ENCODE data around the gene GOPC. TPM values are rescaled to one million over a fixed set of nuclear protein-coding genes. Genes with fewer than 3 reads are reported as not detected.
"Not testable (repeated sequence)": the region's sequence is repeated elsewhere in the genome, so short reads cannot be mapped to it uniquely, and the experiment has no call there.

The GOPC gene
- total and polyA plus RNA-seq, 3 experiments from 2014 or later: 15.5 to 22.0 (median 21.2) TPM

GRCh38 chr6:117531346-117531745 lies 71.0 kb downstream of the GOPC start:
- H3K9me3 ChIP-seq (ENCODE audit: low read length): no peaks in the 10 kb centered on the region
- POLR2A ChIA-PET: no interaction called here

GRCh38 chr6:117530467-117531242 lies 71.7 kb downstream of the GOPC start:
- Histone ChIP-seq H3K27ac (ENCODE audit: low read depth, low read length) (no peak overlapping the region), H3K4me1 (ENCODE audit: insufficient read depth, low read length) (no peaks in the 10 kb centered on the region), H3K4me3 (ENCODE audit: low read length) (no peak overlapping the region), H3K36me3 (ENCODE audit: insufficient read depth, low read length) (no peaks in the 10 kb centered on the region), H3K27me3 (ENCODE audit: insufficient read depth, low read length, poor library complexity, severe bottlenecking) (no peaks in the 10 kb centered on the region), H3K9me3 (ENCODE audit: low read length) (no peaks in the 10 kb centered on the region)
- H3K27ac Mint-ChIP-seq: no peak overlapping the region
- H3K9me3 Mint-ChIP-seq: no peaks in the 10 kb centered on the region
- POLR2A ChIA-PET: no interaction called here
- DNase-seq: no peak
- peaks cover 0 to 13% of the 10 kb centered on the region in 2 donors for H3K27me3 Mint-ChIP-seq
- no peak overlapping the region for H3K4me3 Mint-ChIP-seq
- H3K4me1 Mint-ChIP-seq: no peaks in the 10 kb centered on the region
- CTCF ChIA-PET: no interaction called here
- H3K36me3 Mint-ChIP-seq: peaks cover 0 to 2% (median 0%) of the 10 kb centered on the region in 3 donors

More at GRCh38 chr6:117531346-117531745, 71.0 kb downstream of the GOPC start:
- DNase-seq: no peak
- Mint-ChIP-seq H3K27ac (peak overlapping the region in 1 of 8 donors; percentile 25), H3K9me3 (no peaks in the 10 kb centered on the region), H3K36me3 (peaks cover 0 to 2% (median 0%) of the 10 kb centered on the region in 3 donors), H3K27me3 (peaks cover 0 to 13% of the 10 kb centered on the region in 2 donors), H3K4me1 (no peaks in the 10 kb centered on the region), H3K4me3 (no peak overlapping the region)
- Histone ChIP-seq H3K36me3 (ENCODE audit: insufficient read depth, low read length) (no peaks in the 10 kb centered on the region), H3K27me3 (ENCODE audit: insufficient read depth, low read length, poor library complexity, severe bottlenecking) (no peaks in the 10 kb centered on the region), H3K4me3 (ENCODE audit: low read length) (no peak overlapping the region), H3K27ac (ENCODE audit: low read depth, low read length) (no peak overlapping the region), H3K4me1 (ENCODE audit: insufficient read depth, low read length) (no peaks in the 10 kb centered on the region)
- CTCF ChIA-PET: interaction anchor here (1.6 kb wide), 1 partner anchor 15 kb away, joined by 3 read pairs; no protein-coding TSS in a partner anchor

- Mint-ChIP-seq H3K4me1 (no peaks in the 10 kb centered on the region), H3K27me3 (peaks cover 3 to 10% of the 10 kb centered on the region in 2 donors)
- no peaks in the 10 kb centered on the region for H3K4me1 ChIP-seq (ENCODE audit: insufficient read depth, low read length)
These were observed 76.7 kb downstream of the GOPC start for GRCh38 chr6:117525607-117526006.

GRCh38 chr6:117521791-117522502 lies 80.4 kb downstream of the GOPC start:
- H3K4me3 Mint-ChIP-seq: no peak overlapping the region

More at GRCh38 chr6:117525607-117526006, 76.7 kb downstream of the GOPC start:
- Mint-ChIP-seq H3K4me3 (no peak overlapping the region), H3K9me3 (no peaks in the 10 kb centered on the region), H3K27ac (no peak overlapping the region), H3K36me3 (no peaks in the 10 kb centered on the region)
- Histone ChIP-seq H3K27me3 (ENCODE audit: insufficient read depth, low read length, poor library complexity, severe bottlenecking) (no peaks in the 10 kb centered on the region), H3K27ac (ENCODE audit: low read depth, low read length) (no peak overlapping the region), H3K9me3 (ENCODE audit: low read length) (no peaks in the 10 kb centered on the region), H3K4me3 (ENCODE audit: low read length) (no peak overlapping the region), H3K36me3 (ENCODE audit: insufficient read depth, low read length) (no peaks in the 10 kb centered on the region)
- DNase-seq: no peak
- ChIA-PET CTCF (no interaction called here), POLR2A (no interaction called here)

GRCh38 chr6:117520603-117521395 lies 81.5 kb downstream of the GOPC start:
- H3K27me3 Mint-ChIP-seq: peaks cover 6 to 8% of the 10 kb centered on the region in 2 donors
- ChIA-PET POLR2A (no interaction called here), CTCF (no interaction called here)
- H3K4me1 Mint-ChIP-seq: no peaks in the 10 kb centered on the region
- no peaks in the 10 kb centered on the region for H3K9me3 Mint-ChIP-seq
- no peaks in the 10 kb centered on the region for H3K36me3 ChIP-seq (ENCODE audit: insufficient read depth, low read length)
- H3K27me3 ChIP-seq (ENCODE audit: insufficient read depth, low read length, poor library complexity, severe bottlenecking): no peaks in the 10 kb centered on the region
- no peaks in the 10 kb centered on the region for H3K36me3 Mint-ChIP-seq
- no peaks in the 10 kb centered on the region for H3K4me1 ChIP-seq (ENCODE audit: insufficient read depth, low read length)
- H3K4me3 Mint-ChIP-seq: no peak overlapping the region
- H3K4me3 ChIP-seq (ENCODE audit: low read length): no peak overlapping the region
- no peak for DNase-seq
- no peak overlapping the region for H3K27ac Mint-ChIP-seq
- H3K9me3 ChIP-seq (ENCODE audit: low read length): no peaks in the 10 kb centered on the region
- H3K27ac ChIP-seq (ENCODE audit: low read depth, low read length): no peak overlapping the region

More at GRCh38 chr6:117521791-117522502, 80.4 kb downstream of the GOPC start:
- H3K27ac ChIP-seq (ENCODE audit: low read depth, low read length): no peak overlapping the region
- no peak overlapping the region for H3K27ac Mint-ChIP-seq
- no peaks in the 10 kb centered on the region for H3K9me3 Mint-ChIP-seq
- H3K4me1 ChIP-seq (ENCODE audit: insufficient read depth, low read length): no peaks in the 10 kb centered on the region
- H3K27me3 ChIP-seq (ENCODE audit: insufficient read depth, low read length, poor library complexity, severe bottlenecking): no peaks in the 10 kb centered on the region
- ChIA-PET POLR2A (no interaction called here), CTCF (interaction anchor here (1.1 kb wide), 1 partner anchor 70 kb away, joined by 3 read pairs; no protein-coding TSS in a partner anchor)
- H3K36me3 ChIP-seq (ENCODE audit: insufficient read depth, low read length): no peaks in the 10 kb centered on the region
- no peaks in the 10 kb centered on the region for H3K4me1 Mint-ChIP-seq
- no peak overlapping the region for H3K4me3 ChIP-seq (ENCODE audit: low read length)
- no peaks in the 10 kb centered on the region for H3K9me3 ChIP-seq (ENCODE audit: low read length)
- DNase-seq: no peak
- peaks cover 3 to 11% of the 10 kb centered on the region in 2 donors for H3K27me3 Mint-ChIP-seq
- H3K36me3 Mint-ChIP-seq: no peaks in the 10 kb centered on the region

GRCh38 chr6:117518870-117519269 lies 83.4 kb downstream of the GOPC start:
- Mint-ChIP-seq H3K4me1 (no peaks in the 10 kb centered on the region), H3K4me3 (no peak overlapping the region), H3K9me3 (no peaks in the 10 kb centered on the region), H3K36me3 (no peaks in the 10 kb centered on the region), H3K27ac (no peak overlapping the region), H3K27me3 (peaks cover 6 to 11% of the 10 kb centered on the region in 2 donors)
- H3K4me1 ChIP-seq (ENCODE audit: insufficient read depth, low read length): no peaks in the 10 kb centered on the region
- H3K4me3 ChIP-seq (ENCODE audit: low read length): no peak overlapping the region
- ChIA-PET POLR2A (no interaction called here), CTCF (no interaction called here)
- no peaks in the 10 kb centered on the region for H3K27me3 ChIP-seq (ENCODE audit: insufficient read depth, low read length, poor library complexity, severe bottlenecking)
- H3K36me3 ChIP-seq (ENCODE audit: insufficient read depth, low read length): no peaks in the 10 kb centered on the region
- H3K27ac ChIP-seq (ENCODE audit: low read depth, low read length): no peak overlapping the region
- no peak for DNase-seq
- no peaks in the 10 kb centered on the region for H3K9me3 ChIP-seq (ENCODE audit: low read length)

- H3K27ac Mint-ChIP-seq; H3K4me1 Mint-ChIP-seq; H3K27me3 ChIP-seq (ENCODE audit: insufficient read depth, low read length, poor library complexity, severe bottlenecking); H3K4me1 ChIP-seq (ENCODE audit: insufficient read depth, low read length); H3K27ac ChIP-seq (ENCODE audit: low read depth, low read length); DNase-seq; POLR2A ChIA-PET; H3K27me3 Mint-ChIP-seq; H3K36me3 ChIP-seq (ENCODE audit: insufficient read depth, low read length); H3K9me3 Mint-ChIP-seq; H3K4me3 Mint-ChIP-seq; H3K9me3 ChIP-seq (ENCODE audit: low read length); H3K4me3 ChIP-seq (ENCODE audit: low read length); CTCF ChIA-PET; H3K36me3 Mint-ChIP-seq: not testable (repeated sequence)
These were observed 84.3 kb downstream of the GOPC start for GRCh38 chr6:117517995-117518394.

GRCh38 chr6:117515326-117515725 lies 87.0 kb downstream of the GOPC start:
- H3K36me3 Mint-ChIP-seq: no peaks in the 10 kb centered on the region
- ChIA-PET POLR2A (no interaction called here), CTCF (no interaction called here)
- Histone ChIP-seq H3K4me1 (ENCODE audit: insufficient read depth, low read length) (no peaks in the 10 kb centered on the region), H3K27ac (ENCODE audit: low read depth, low read length) (no peak overlapping the region), H3K27me3 (ENCODE audit: insufficient read depth, low read length, poor library complexity, severe bottlenecking) (no peaks in the 10 kb centered on the region), H3K36me3 (ENCODE audit: insufficient read depth, low read length) (no peaks in the 10 kb centered on the region), H3K9me3 (ENCODE audit: low read length) (no peaks in the 10 kb centered on the region), H3K4me3 (ENCODE audit: low read length) (no peak overlapping the region)
- H3K27ac Mint-ChIP-seq: no peak overlapping the region
- no peaks in the 10 kb centered on the region for H3K9me3 Mint-ChIP-seq
- DNase-seq: no peak
- H3K27me3 Mint-ChIP-seq: peaks cover 3 to 9% of the 10 kb centered on the region in 2 donors
- no peak overlapping the region for H3K4me3 Mint-ChIP-seq
- no peaks in the 10 kb centered on the region for H3K4me1 Mint-ChIP-seq

Data from CD8-positive, alpha-beta memory T cell (primary cell).